Mesenchymal stem cell (in vitro differentiated cells and primary cell): ENCODE data around the gene PDE8A.
A peak's percentile ranks its signal among the peaks of the same experiment; 100 is the strongest.

Experiments used
- DNase-seq: peaks from one replicate; pipeline ENCODE4 v3.0.0-alpha.2; 2013
- H2AFZ ChIP-seq: one replicate; pipeline ENCODE4 v1.6.1; 2013; ENCODE audit warnings: low read depth, mild to moderate bottlenecking, control low read depth, inconsistent platforms, low read length, moderate library complexity
- H2AK5ac ChIP-seq: 2 replicates; pipeline ENCODE4 v1.6.1; 2013; ENCODE audit warnings: low read length, moderate library complexity, mild to moderate bottlenecking, inconsistent platforms; ENCODE audit not compliant: severe bottlenecking
- H2BK120ac ChIP-seq: one replicate; pipeline ENCODE4 v1.6.1; 2013; ENCODE audit warnings: low read depth, mild to moderate bottlenecking, inconsistent platforms, low read length, moderate library complexity
- H2BK12ac ChIP-seq, 2 experiments: one replicate each; pipeline ENCODE4 v1.6.1; 2013; ENCODE audit warnings: inconsistent platforms in 2 of 2, low read length in 2 of 2, mild to moderate bottlenecking in 2 of 2, moderate library complexity in 2 of 2, control low read depth in 1 of 2
- H2BK15ac ChIP-seq: one replicate; pipeline ENCODE4 v1.6.1; 2013; ENCODE audit warnings: mild to moderate bottlenecking, low read depth, inconsistent platforms; ENCODE audit not compliant: poor library complexity, severe bottlenecking
- H2BK5ac ChIP-seq: 2 replicates; pipeline ENCODE4 v1.6.1; 2013; ENCODE audit warnings: low read depth, mild to moderate bottlenecking, low read length, control low read depth, inconsistent platforms; ENCODE audit not compliant: poor library complexity, severe bottlenecking
- H3K14ac ChIP-seq, 2 experiments: one replicate each; pipeline ENCODE4 v1.6.1; 2013; ENCODE audit warnings: inconsistent platforms in 2 of 2, low read length in 2 of 2, control low read depth in 1 of 2, mild to moderate bottlenecking in 1 of 2, moderate library complexity in 1 of 2
- H3K18ac ChIP-seq, 2 experiments: one replicate each; pipeline ENCODE4 v1.6.1; 2013; ENCODE audit warnings: inconsistent platforms in 2 of 2, low read length in 2 of 2, control low read depth in 1 of 2, low read depth in 1 of 2, mild to moderate bottlenecking in 1 of 2
- H3K23ac ChIP-seq, 2 experiments: one replicate each; pipeline ENCODE4 v1.6.1; 2013; ENCODE audit warnings: inconsistent platforms in 2 of 2, low read length in 2 of 2, mild to moderate bottlenecking in 2 of 2, moderate library complexity in 2 of 2, control low read depth in 1 of 2
- H3K27ac ChIP-seq: 2 replicates; pipeline ENCODE4 v1.5.1; 2013; ENCODE audit warnings: mild to moderate bottlenecking, moderate library complexity, low read length, control low read depth, inconsistent platforms; ENCODE audit not compliant: poor library complexity, severe bottlenecking
- H3K27me3 ChIP-seq, 2 experiments: 2 replicates each; pipeline versions ENCODE4 v1.6.1 to v1.7.0; 2013; ENCODE audit warnings: low read length in 2 of 2, mild to moderate bottlenecking in 2 of 2, moderate library complexity in 2 of 2, control low read depth in 1 of 2, inconsistent platforms in 1 of 2; ENCODE audit not compliant: control insufficient read depth in 1 of 2, insufficient read depth in 1 of 2
- H3K36me3 ChIP-seq, 2 experiments: 2 replicates each; pipeline versions ENCODE4 v1.6.1 to v1.7.0; 2013; ENCODE audit warnings: low read length in 2 of 2, control low read depth in 1 of 2, inconsistent platforms in 1 of 2, low read depth in 1 of 2, mild to moderate bottlenecking in 1 of 2; ENCODE audit not compliant: insufficient read depth in 2 of 2, control insufficient read depth in 1 of 2
- H3K4ac ChIP-seq, 2 experiments: one replicate each; pipeline ENCODE4 v1.6.1; 2013; ENCODE audit warnings: inconsistent platforms in 2 of 2, low read length in 2 of 2, mild to moderate bottlenecking in 2 of 2, moderate library complexity in 2 of 2, control low read depth in 1 of 2, low read depth in 1 of 2
- H3K4me1 ChIP-seq: 2 replicates; pipeline ENCODE4 v1.6.1; 2013; ENCODE audit warnings: low read depth, low read length, control low read depth; ENCODE audit not compliant: control insufficient read depth, insufficient read depth
- H3K4me2 ChIP-seq: 2 replicates; pipeline ENCODE4 v1.6.1; 2013; ENCODE audit warnings: low read length, mild to moderate bottlenecking, inconsistent platforms; ENCODE audit not compliant: poor library complexity, severe bottlenecking
- H3K4me3 ChIP-seq, 2 experiments: 2 replicates each; pipeline versions ENCODE4 v1.5.1 to v1.7.0; 2013; ENCODE audit warnings: low read length in 2 of 2, mild to moderate bottlenecking in 2 of 2, control low read depth in 1 of 2, low read depth in 1 of 2; ENCODE audit not compliant: insufficient read depth in 1 of 2
- H3K79me1 ChIP-seq: replicated peaks from 2 replicates; pipeline ENCODE4 v1.6.1; 2013; ENCODE audit warnings: mild to moderate bottlenecking, control low read depth, low read length, inconsistent platforms; ENCODE audit not compliant: poor library complexity, severe bottlenecking
- H3K9ac ChIP-seq: 2 replicates; pipeline ENCODE4 v1.7.0; 2013; ENCODE audit warnings: mild to moderate bottlenecking, low read length, moderate library complexity
- H3K9me3 ChIP-seq: 2 replicates; pipeline ENCODE4 v1.7.0; 2013; ENCODE audit warnings: mild to moderate bottlenecking, low read length; ENCODE audit not compliant: control insufficient read depth
- H4K8ac ChIP-seq: one replicate; pipeline ENCODE4 v1.6.1; 2013; ENCODE audit warnings: inconsistent platforms, mild to moderate bottlenecking, low read length, moderate library complexity
- H4K91ac ChIP-seq: one replicate; pipeline ENCODE4 v1.6.1; 2013; ENCODE audit warnings: mild to moderate bottlenecking, low read length, inconsistent platforms
- WGBS: methylation state at CpG from one replicate; pipeline ENCODE4 v1.1.7; 2013; ENCODE audit warnings: mixed read lengths; 5-methylcytosine and 5-hydroxymethylcytosine counted together

PDE8A gene

DNA sequence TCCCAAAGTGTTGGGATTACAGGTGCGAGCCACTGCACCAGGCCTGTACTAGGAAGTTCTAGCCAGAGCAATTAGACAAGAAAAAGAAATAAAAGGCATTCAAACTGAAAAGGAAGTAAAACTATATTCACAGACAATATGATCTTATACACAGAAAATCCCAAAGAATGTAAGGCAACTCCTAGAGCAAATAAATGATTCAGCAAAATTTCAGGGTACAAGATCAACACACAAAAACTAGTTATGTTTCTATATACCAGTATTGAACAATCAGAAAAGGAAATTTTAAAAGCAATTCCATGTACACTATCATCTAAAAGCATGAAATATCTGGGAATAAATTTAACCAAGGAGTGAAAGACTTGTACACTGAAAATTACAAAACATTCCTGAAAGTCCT lies 180.6 kb downstream of the PDE8A start:
- no peak overlapping the region for H2BK15ac ChIP-seq
- peaks cover 5% of the 10 kb centered on the region for H3K9me3 ChIP-seq
- H2BK120ac ChIP-seq = no peak overlapping the region
- no peak overlapping the region for H2BK12ac ChIP-seq
- H2BK5ac ChIP-seq = no peak overlapping the region
- H3K4ac ChIP-seq = no peak overlapping the region
- no peak overlapping the region for H3K18ac ChIP-seq
- H3K23ac ChIP-seq = no peak overlapping the region
- no peaks in the 10 kb centered on the region for H3K4me1 ChIP-seq
- H2AFZ ChIP-seq = no peak overlapping the region
- 100% methylated on average over 1 of the region's 1 CpG for WGBS
- no peak overlapping the region for H3K14ac ChIP-seq
- H3K36me3 ChIP-seq = no peaks in the 10 kb centered on the region
- H3K27me3 ChIP-seq = no peaks in the 10 kb centered on the region
- no peak overlapping the region for H4K8ac ChIP-seq
- no peak overlapping the region for H2AK5ac ChIP-seq
- no peaks in the 10 kb centered on the region for H3K79me1 ChIP-seq
- H3K4me3 ChIP-seq = no peak overlapping the region
- no peak overlapping the region for H4K91ac ChIP-seq
- no peak overlapping the region for H3K9ac ChIP-seq
- no peak overlapping the region for H3K27ac ChIP-seq
- no peak for DNase-seq
- no peak overlapping the region for H3K4me2 ChIP-seq

DNA sequence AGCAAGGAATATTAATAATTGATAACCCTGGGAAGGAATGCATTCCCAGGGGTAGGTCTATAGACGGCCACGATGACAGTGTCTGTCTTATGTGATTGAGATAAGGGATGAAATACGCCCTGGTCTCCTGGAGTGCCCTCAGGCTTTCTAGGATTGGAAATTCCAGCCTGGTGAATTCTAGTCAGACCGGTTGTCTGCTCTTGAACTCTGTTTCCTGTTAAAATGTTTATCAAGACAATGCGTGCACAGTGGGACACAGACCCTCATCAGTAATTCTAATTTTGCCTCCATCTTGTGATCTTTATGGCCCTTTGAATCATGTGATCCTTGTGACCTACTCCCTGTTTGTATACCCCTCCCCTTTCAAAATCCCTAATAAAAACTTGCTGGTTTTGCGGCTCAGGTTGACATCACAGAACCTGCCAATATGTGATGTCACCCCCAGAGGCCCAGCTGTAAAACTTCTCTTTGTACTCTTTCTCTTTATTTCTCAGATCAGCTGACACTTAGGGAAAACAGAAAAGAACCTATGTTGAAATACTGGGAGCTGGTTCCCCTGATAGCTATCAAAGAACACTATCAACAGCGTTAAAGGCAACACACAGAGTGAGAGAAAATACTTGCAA lies 183.3 kb downstream of the PDE8A start:
- Histone ChIP-seq H4K91ac (no peak overlapping the region), H3K4me2 (no peak overlapping the region), H3K36me3 (no peaks in the 10 kb centered on the region), H2AFZ (no peak overlapping the region), H2AK5ac (no peak overlapping the region), H4K8ac (no peak overlapping the region), H3K18ac (no peak overlapping the region), H2BK5ac (no peak overlapping the region), H3K23ac (no peak overlapping the region), H3K27ac (no peak overlapping the region), H2BK15ac (no peak overlapping the region), H3K79me1 (no peaks in the 10 kb centered on the region), H2BK120ac (no peak overlapping the region), H3K9me3 (peaks cover 2% of the 10 kb centered on the region), H2BK12ac (no peak overlapping the region), H3K9ac (no peak overlapping the region), H3K4me3 (no peak overlapping the region), H3K14ac (no peak overlapping the region), H3K4me1 (peaks cover 4% of the 10 kb centered on the region), H3K27me3 (peaks cover 0 to 7% of the 10 kb centered on the region in 2 experiments), H3K4ac (no peak overlapping the region)
- 68% methylated on average over 7 of the region's 7 CpGs for WGBS
- no peak for DNase-seq

DNA sequence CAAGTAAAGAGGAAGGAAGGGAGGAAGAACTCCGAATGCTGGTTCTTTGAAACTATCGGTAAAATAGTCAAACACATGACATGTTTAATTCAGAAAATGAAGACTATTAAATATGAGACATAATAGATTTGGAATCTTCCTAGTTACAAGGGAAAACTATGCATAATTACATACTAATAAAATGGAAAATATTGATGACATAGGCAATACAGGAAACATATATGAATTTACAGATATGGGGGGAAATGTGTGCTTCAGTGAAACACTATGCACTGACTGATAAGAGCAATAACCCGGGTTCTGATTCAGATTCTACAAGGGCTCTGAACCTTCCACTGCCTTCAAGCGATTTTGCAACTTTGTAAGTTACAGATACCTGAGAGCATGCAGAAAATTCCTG lies 185.9 kb downstream of the PDE8A start:
- H4K91ac ChIP-seq = no peak overlapping the region
- H3K9me3 ChIP-seq = peaks cover 27% of the 10 kb centered on the region
- H3K4me3 ChIP-seq = no peak overlapping the region
- no peaks in the 10 kb centered on the region for H3K79me1 ChIP-seq
- no peak overlapping the region for H3K4me2 ChIP-seq
- H2BK15ac ChIP-seq = no peak overlapping the region
- H3K23ac ChIP-seq = no peak overlapping the region
- no peak overlapping the region for H2AK5ac ChIP-seq
- no peak for DNase-seq
- H2BK12ac ChIP-seq = no peak overlapping the region
- H3K9ac ChIP-seq = no peak overlapping the region
- no peak overlapping the region for H3K4ac ChIP-seq
- no peak overlapping the region for H3K14ac ChIP-seq
- no peak overlapping the region for H4K8ac ChIP-seq
- peaks cover 4% of the 10 kb centered on the region for H3K4me1 ChIP-seq
- no peaks in the 10 kb centered on the region for H3K36me3 ChIP-seq
- no peak overlapping the region for H2BK5ac ChIP-seq
- no peak overlapping the region for H3K18ac ChIP-seq
- H2AFZ ChIP-seq = no peak overlapping the region
- H2BK120ac ChIP-seq = no peak overlapping the region
- H3K27ac ChIP-seq = no peak overlapping the region
- H3K27me3 ChIP-seq = peaks cover 0 to 7% of the 10 kb centered on the region in 2 experiments
- 88% methylated on average over 2 of the region's 4 CpGs for WGBS

DNA sequence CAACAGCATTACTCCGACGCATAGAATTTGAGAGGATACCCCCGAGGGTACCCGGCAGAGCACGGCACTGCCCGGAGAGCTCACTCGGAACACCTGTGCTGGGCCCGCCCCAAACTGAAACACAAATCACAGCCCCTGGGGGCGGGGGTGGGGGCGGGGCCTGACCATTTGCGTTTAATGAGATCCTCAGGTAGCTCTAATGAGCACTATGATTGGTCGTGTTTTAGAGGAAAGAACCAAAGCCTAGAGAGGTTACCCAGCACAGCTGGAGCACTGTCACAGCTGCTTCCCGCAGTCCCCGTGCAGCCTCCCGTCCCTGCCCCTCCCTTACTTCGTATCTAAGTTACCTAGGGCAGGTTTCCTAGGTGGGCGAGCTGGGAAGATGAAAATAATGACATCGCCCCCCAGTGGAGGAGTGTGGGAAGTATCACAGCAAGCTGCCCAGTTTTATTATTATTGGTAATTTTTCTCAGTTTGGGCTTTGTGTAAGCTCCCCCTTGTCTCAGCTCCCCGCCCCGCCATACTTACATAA lies 187.1 kb downstream of the PDE8A start:
- no peak overlapping the region for H4K91ac ChIP-seq
- peak overlapping the region; percentile 13 to 59 for H3K4me3 ChIP-seq
- no peak overlapping the region for H3K14ac ChIP-seq
- H3K23ac ChIP-seq = no peak overlapping the region
- DNase-seq = no peak
- no peak overlapping the region for H3K18ac ChIP-seq
- H2BK15ac ChIP-seq = no peak overlapping the region
- 17% methylated on average over 10 of the region's 20 CpGs for WGBS
- no peaks in the 10 kb centered on the region for H3K36me3 ChIP-seq
- H3K9ac ChIP-seq = no peak overlapping the region
- H3K4ac ChIP-seq = no peak overlapping the region
- peaks cover 4% of the 10 kb centered on the region for H3K4me1 ChIP-seq
- peak overlapping the region; percentile 27 for H2AFZ ChIP-seq
- H2AK5ac ChIP-seq = no peak overlapping the region
- no peak overlapping the region for H3K27ac ChIP-seq
- H4K8ac ChIP-seq = no peak overlapping the region
- H2BK120ac ChIP-seq = peak overlapping the region; percentile 68
- peaks cover 31% of the 10 kb centered on the region for H3K9me3 ChIP-seq
- H3K79me1 ChIP-seq = no peaks in the 10 kb centered on the region
- no peak overlapping the region for H2BK12ac ChIP-seq
- H3K4me2 ChIP-seq = peak overlapping the region; percentile 98
- H2BK5ac ChIP-seq = no peak overlapping the region
- peaks cover 0 to 7% of the 10 kb centered on the region in 2 experiments for H3K27me3 ChIP-seq
